CD4-positive, alpha-beta T cell treated with Interleukin-4 for 1 hour (primary cell): ENCODE data around the gene ILF3.

Experiments used
- DNase-seq, 2 donors: peaks; one replicate each; pipeline ENCODE4 v3.0.0-alpha.2; 2020 to 2022

The ILF3 gene

GRCh38 chr19:10653732-10654609, at the start of gene ILF3:
TSS of gene ILF3 (plus strand) at chr19:10654346. CDS start at chr19:10670606, 16,260 bp downstream.
- DNase-seq: peak; percentile 100

- DNase-seq: peak; percentile 40 to 47
Observed at GRCh38 chr19:10604460-10604980, 49.6 kb upstream of the ILF3 start.

DNA sequence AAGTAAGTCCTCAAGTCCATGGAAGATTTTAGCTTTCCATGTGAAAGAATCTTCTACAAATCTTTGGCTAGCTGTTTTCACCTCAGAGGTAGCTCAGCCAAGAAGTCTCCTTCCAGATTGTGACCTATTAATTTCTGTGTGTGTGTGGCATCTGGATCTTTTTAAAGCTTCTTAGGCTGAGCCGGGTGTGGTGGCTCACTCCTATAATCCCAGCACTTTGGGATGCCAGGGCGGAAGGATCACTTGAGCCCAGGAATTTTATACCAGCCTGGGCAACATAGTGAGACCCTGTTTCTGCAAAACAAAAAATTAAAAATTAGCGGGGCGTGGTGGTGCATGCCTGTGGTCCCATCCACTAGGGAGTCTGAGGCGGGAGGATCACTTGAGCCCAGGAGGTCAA, 42.2 kb upstream of the ILF3 start:
- DNase-seq: no peak

GRCh38 chr19:10612499-10613119, 41.5 kb upstream of the ILF3 start:
- no peak for DNase-seq

DNA sequence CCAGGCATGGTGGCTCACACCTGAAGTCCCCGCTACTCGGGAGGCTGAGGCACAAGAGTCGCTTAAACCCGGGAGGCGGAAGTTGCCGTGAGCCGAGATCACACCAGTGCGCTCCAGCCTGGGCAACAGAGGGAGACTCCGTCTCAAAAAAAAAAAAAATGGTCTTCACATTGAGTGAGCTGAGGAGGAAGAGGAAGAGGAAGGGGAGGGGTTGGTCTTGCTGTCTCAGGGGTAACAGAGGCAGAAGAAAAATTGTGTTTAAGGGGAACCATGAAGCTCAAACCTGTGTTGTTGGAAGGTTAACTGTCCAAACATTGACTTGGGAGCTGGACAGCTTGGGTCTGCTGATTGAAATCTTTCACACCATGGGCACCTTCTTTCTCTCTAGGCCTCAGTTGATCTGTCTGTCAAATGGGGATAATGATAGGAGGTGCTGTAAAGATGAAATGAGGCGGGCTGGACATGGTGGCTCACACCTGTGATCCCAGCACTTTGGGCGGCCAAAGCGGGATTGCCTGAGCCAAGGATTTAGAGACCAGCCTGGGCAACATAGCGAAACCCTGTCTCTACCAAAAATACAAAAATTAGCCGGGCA, 38.6 kb upstream of the ILF3 start:
- peak in 1 of 2 donors; percentile 20 for DNase-seq

DNA sequence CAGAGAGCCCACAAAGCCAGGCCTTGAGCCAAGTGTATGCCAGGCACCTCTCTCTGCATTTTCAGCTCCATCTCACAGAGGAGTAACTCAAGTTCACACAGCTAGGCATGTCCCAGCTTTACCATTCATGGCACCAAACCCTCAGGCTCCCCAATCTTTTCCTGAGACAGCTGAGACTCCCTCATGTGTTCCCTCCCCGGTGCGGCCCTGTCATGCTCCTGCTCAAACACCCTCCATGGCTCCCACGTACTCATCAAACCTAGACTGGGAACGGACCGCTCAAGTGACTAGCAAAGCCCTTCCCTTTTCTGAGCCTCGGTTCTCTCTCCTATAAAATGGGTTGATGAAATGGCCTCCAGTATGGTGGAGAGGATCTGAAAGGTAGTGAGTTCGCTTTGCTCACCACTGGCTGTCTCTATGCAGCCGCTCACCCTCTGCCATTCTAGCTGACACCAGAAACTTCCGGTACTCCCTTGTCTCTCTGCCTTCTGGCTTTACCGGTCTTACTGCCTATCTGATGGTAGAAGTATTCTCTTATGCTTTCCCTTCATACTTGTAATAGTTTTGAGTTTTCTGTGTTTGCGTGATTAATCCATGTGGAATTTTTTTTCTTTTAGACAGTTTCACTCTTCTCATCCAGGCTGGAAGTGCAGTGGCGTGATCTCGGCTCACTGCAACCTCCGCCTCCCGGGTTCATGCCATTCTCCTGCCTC, 36.6 kb upstream of the ILF3 start:
- no peak for DNase-seq

GRCh38 chr19:10618846-10619245, 35.3 kb upstream of the ILF3 start:
- no peak for DNase-seq

GRCh38 chr19:10620786-10621185, 33.4 kb upstream of the ILF3 start:
- no peak for DNase-seq

DNA sequence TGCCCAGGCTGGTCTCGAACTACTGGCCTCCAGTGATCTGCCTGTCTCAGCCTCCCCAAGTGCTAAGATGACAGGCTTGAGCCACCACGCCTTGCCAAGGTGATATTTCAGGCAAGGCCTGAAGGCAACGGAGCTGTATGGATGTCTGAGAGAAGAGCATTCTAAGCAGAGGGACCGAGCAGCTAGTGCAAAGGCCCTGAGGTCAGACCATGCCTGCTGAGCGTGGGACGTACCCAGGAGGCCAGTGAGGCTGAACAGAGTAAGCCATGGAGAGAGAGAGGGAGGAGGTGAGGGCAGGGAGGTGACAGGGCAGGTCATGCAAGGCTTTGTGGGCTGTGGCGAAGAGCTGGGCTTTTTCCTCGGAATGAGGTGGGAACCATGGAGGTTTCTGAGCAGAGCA, 32.2 kb upstream of the ILF3 start:
- no peak for DNase-seq

GRCh38 chr19:10624585-10624984, 29.6 kb upstream of the ILF3 start:
- DNase-seq: peak; percentile 19 to 24

GRCh38 chr19:10625003-10625761, 29.0 kb upstream of the ILF3 start, which contains the start of gene SLC44A2:
TSS of gene SLC44A2 (plus strand) at chr19:10625553. CDS start at chr19:10625634, 81 bp downstream.
- DNase-seq: no peak

- no peak for DNase-seq
Observed at GRCh38 chr19:10625762-10626138, 28.4 kb upstream of the ILF3 start.

- DNase-seq: no peak
Observed at GRCh38 chr19:10631874-10632273, 22.3 kb upstream of the ILF3 start.

GRCh38 chr19:10634430-10634829, 19.7 kb upstream of the ILF3 start:
- DNase-seq: no peak

GRCh38 chr19:10634963-10635362, 19.2 kb upstream of the ILF3 start:
- no peak for DNase-seq

DNA sequence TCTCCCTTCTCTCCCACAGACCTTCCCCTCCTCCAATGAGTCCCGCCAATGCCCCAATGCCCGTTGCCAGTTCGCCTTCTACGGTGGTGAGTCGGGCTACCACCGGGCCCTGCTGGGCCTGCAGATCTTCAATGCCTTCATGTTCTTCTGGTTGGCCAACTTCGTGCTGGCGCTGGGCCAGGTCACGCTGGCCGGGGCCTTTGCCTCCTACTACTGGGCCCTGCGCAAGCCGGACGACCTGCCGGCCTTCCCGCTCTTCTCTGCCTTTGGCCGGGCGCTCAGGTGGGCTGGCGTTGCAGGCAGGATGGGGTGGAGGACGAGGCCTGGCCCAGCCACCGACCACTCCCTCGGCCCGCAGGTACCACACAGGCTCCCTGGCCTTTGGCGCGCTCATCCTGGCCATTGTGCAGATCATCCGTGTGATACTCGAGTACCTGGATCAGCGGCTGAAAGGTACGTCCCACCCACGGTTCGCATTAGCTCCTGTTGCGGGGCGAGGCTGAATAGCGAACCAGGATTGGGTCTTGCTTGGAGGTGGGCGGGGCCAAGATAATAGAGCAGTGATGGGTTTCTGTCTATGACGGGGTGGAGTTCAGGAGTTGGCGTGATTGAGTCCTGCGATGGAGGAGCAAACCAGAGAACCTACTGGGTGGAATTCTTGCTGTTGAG, 17.7 kb upstream of the ILF3 start:
- DNase-seq: no peak

DNA sequence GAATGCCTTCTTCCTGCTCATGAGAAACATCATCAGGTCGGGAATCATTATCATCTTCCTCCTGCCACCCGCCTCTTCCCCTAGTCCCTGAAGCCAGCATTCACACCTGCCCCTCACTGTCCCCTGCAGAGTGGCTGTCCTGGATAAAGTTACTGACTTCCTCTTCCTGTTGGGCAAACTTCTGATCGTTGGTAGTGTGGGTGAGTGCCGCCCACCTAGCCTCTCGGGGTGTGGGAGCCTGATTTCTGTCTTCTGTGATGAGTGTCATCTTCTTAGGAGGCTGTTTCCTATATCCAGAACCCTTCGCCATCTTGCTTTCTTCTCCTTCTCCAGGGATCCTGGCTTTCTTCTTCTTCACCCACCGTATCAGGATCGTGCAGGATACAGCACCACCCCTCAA, 16.3 kb upstream of the ILF3 start:
- DNase-seq: no peak

GRCh38 chr19:10639836-10640235, 14.3 kb upstream of the ILF3 start:
- DNase-seq: no peak

DNA sequence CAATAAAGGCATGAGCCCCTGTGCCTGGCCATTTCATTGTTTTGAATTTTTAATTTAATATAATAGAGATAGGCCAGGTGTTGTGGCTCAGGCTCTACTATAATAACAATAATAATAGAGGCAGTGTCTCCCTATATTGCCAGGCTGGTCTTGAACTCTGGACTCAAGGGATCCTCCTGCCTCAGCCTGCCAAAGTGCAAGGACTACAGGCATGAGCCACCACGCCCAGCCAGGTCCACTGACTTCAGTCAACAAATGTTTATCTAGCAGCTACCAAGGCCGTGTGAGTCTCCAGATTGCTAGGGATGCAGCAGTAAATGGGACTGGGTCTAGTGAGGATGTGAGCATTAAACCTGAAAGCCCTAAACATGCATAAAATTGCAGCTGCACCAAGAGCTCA, 13.8 kb upstream of the ILF3 start:
- no peak for DNase-seq

GRCh38 chr19:10641248-10641647, 12.9 kb upstream of the ILF3 start:
- no peak for DNase-seq

DNA sequence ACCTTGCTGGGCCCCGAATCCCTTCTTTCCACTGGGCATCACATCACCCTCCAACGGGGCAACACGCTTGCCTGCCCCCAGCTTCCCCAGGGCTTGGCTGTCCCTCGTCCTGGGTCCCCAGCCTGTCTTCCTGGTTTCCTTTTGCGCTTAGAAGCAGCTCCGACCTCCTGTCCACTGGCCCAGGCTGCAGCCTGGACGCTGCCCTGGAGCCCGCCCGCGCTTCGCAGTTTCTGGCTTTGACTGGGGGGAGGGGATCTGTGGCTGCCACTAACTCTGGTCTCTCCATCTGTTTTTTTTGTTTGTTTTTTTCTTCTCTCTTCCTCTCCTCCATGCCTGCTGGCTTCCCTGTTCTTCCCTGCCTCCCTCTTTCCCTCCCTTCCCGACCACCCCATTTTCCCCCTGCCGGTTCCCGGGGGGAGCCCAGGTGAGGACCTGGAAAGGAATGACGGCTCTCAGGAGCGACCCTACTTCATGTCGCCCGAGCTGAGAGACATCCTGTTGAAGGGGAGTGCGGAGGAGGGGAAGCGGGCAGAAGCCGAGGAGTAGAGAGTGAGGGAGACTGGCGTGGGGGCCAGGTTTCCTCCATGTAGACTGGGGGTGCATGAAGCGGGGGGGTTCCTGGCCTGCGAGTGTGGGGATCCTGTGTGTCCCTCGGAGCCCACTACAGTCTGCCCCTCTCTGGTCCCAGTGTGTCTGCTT, 11.5 kb upstream of the ILF3 start:
- DNase-seq: no peak
